DND-41 (cell line): Measurements from ENCODE around the gene ENPP4.

Source experiments
- EZH2 ChIP-seq: IDR thresholded peaks from 3 replicates; pipeline ENCODE4 v1.6.1; 2012; ENCODE audit warnings: borderline replicate concordance, low read depth, mild to moderate bottlenecking, moderate library complexity, low read length, inconsistent platforms; ENCODE audit not compliant: severe bottlenecking
- TF ChIP-seq, protein P1 (sequence below): IDR thresholded peaks from 2 replicates; pipeline ENCODE4 v1.5.1; 2012; ENCODE audit warnings: borderline replicate concordance, low read length, moderate library complexity, mild to moderate bottlenecking; ENCODE audit not compliant: poor library complexity, severe bottlenecking; ENCODE audit errors: extremely low read depth

DNA sequence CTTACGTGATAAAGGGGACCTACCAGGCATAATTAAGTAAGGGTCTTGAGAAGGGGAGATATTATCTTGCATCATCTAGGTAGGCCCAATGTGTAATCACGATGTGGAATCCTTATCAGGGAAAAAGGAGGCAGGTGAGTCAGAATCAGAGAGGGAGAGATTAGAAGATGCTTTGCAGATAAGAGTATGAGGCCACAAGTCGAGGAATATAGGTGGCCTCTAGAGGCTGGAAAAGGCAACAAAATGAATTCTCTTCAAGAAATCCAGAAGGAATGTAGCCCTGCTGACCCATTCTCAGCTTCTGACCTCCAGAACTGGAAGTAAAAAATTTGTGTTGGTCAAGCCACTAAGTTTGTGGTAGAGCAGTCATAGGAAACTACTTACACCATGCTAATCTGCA lies 11.0 kb upstream of the ENPP4 start:
- TF ChIP-seq, protein P1, sequence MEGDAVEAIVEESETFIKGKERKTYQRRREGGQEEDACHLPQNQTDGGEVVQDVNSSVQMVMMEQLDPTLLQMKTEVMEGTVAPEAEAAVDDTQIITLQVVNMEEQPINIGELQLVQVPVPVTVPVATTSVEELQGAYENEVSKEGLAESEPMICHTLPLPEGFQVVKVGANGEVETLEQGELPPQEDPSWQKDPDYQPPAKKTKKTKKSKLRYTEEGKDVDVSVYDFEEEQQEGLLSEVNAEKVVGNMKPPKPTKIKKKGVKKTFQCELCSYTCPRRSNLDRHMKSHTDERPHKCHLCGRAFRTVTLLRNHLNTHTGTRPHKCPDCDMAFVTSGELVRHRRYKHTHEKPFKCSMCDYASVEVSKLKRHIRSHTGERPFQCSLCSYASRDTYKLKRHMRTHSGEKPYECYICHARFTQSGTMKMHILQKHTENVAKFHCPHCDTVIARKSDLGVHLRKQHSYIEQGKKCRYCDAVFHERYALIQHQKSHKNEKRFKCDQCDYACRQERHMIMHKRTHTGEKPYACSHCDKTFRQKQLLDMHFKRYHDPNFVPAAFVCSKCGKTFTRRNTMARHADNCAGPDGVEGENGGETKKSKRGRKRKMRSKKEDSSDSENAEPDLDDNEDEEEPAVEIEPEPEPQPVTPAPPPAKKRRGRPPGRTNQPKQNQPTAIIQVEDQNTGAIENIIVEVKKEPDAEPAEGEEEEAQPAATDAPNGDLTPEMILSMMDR = no peak
- no peak for TF ChIP-seq EZH2
